Gastroesophageal sphincter (tissue), 3 donors: Measurements from ENCODE around the gene MPP2.

Experiments
- EP300 ChIP-seq: sonication (generic); formaldehyde crosslinking; IDR thresholded peaks from one replicate; pipeline ENCODE4 v1.6.1; 2017; ENCODE audit warnings: antibody characterized with exemption, mild to moderate bottlenecking
- POLR2A ChIP-seq, 2 donors: fragments of 450-650 bp; IDR thresholded peaks; one replicate each; pipeline ENCODE4 v1.6.1; 2017; ENCODE audit warnings: antibody characterized with exemption in 2 of 2, mild to moderate bottlenecking in 2 of 2, moderate library complexity in 1 of 2
- POLR2AphosphoS5 ChIP-seq: sonication (generic); formaldehyde crosslinking; IDR thresholded peaks from one replicate; pipeline ENCODE4 v1.6.1; 2017; ENCODE audit warnings: antibody characterized with exemption
- TF ChIP-seq, protein P1 (sequence below), 4 experiments: fragments of 200-600 bp in 2 of 4; fragments of 450-650 bp in 2 of 4; sonication (generic) in 1 of 4; IDR thresholded peaks; one replicate each; pipeline ENCODE4 v1.5.1; 2017 to 2019; ENCODE audit warnings: antibody characterized with exemption in 4 of 4, mild to moderate bottlenecking in 2 of 4, moderate library complexity in 2 of 4

DNA sequence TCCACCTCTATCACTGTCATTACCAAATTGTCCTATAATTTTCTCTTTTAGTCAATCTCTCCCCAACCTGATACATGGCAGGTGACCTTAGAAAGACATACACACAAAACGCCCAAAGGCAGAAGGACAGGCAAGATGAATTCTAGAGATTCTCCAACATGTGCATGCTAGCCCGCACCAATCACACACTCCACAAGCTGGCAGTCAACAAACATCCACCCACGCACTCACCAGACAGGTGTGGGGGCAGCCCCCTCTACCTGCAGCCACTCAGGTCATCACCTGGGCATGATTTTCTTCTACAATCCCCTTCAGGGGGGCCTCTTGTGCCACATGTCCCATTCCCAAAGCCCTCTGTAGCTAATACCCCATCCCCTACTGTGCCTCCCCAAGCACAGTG, 9.5 kb downstream of the MPP2 start:
- TF ChIP-seq POLR2AphosphoS5 (no peak), POLR2A (IDR thresholded peaks at IDR 0.05) (no peak), EP300 (no peak)
- TF ChIP-seq, protein P1, sequence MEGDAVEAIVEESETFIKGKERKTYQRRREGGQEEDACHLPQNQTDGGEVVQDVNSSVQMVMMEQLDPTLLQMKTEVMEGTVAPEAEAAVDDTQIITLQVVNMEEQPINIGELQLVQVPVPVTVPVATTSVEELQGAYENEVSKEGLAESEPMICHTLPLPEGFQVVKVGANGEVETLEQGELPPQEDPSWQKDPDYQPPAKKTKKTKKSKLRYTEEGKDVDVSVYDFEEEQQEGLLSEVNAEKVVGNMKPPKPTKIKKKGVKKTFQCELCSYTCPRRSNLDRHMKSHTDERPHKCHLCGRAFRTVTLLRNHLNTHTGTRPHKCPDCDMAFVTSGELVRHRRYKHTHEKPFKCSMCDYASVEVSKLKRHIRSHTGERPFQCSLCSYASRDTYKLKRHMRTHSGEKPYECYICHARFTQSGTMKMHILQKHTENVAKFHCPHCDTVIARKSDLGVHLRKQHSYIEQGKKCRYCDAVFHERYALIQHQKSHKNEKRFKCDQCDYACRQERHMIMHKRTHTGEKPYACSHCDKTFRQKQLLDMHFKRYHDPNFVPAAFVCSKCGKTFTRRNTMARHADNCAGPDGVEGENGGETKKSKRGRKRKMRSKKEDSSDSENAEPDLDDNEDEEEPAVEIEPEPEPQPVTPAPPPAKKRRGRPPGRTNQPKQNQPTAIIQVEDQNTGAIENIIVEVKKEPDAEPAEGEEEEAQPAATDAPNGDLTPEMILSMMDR (IDR thresholded peaks at IDR 0.05): no peak
